Mucosa of descending colon (tissue), 3 donors: ENCODE results near the gene FAM149A. TPM values are rescaled to one million over a fixed set of nuclear protein-coding genes. Genes with fewer than 3 reads are reported as not detected.

Experiments
- ATAC-seq: fragments of 200-7000 bp; cut with Tn5 transposase; one replicate; pipeline ENCODE4 v1.9.1; 2020; ENCODE audit warnings: mild to moderate bottlenecking, moderate library complexity
- DNase-seq, 3 donors: peaks; one replicate each; pipeline ENCODE4 v3.0.0-alpha.2; 2020
- H3K36me3 ChIP-seq: fragments of 200-600 bp; one replicate; pipeline ENCODE4 v1.8.0; 2021; ENCODE audit warnings: low read depth, mild to moderate bottlenecking
- H3K4me1 ChIP-seq: fragments of 200-600 bp; one replicate; pipeline ENCODE4 v1.8.0; 2021; ENCODE audit warnings: low read depth, mild to moderate bottlenecking
- H3K4me3 ChIP-seq: fragments of 200-600 bp; one replicate; pipeline ENCODE4 v1.8.0; 2021; ENCODE audit warnings: mild to moderate bottlenecking
- H3K9me3 ChIP-seq: fragments of 200-600 bp; one replicate; pipeline ENCODE4 v1.8.0; 2021; ENCODE audit warnings: mild to moderate bottlenecking
- CTCF ChIP-seq: fragments of 200-600 bp; IDR thresholded peaks from one replicate; pipeline ENCODE4 v1.8.0; 2022; ENCODE audit warnings: antibody characterized with exemption, mild to moderate bottlenecking
- intact Hi-C, 2 donors: fragments of 100-400 bp; cut with DNase I in 1 of 2; cut with micrococcal nuclease in 1 of 2; formaldehyde crosslinking; loops; one replicate each; pipeline versions ENCODE4 v1.11.0 to v1.11.1; 2022; cut with DNase I, micrococcal nuclease
- total RNA-seq, 3 donors: library from RNA; stranded (reverse); fragmentation: NEBNext Ultra II Directional in 2 of 3; extraction: Animal tissue kit (Norgen Biotek cat#: 25700) in 2 of 3; gene quantifications; one replicate each; pipeline versions ENCODE4 v1.2.1 to v1.2.4, GENCODE V29; 2021 to 2023
- donor health status: DM: no; HTN: no; CAD: no; lungs with moderate emphysema.
- donor health status: DM: no; HTN: no; CAD: no.
- donor health status: DM: no; HTN: yes; CAD: no.

The FAM149A gene
- total RNA-seq, 3 donors from 2014 or later: 13.6 to 18.4 (median 16.3) TPM

- Histone ChIP-seq H3K36me3 (no peaks in the 10 kb centered on the region), H3K4me1 (no peaks in the 10 kb centered on the region), H3K9me3 (no peaks in the 10 kb centered on the region), H3K4me3 (no peak overlapping the region)
- DNase-seq (no peak), ATAC-seq (no peak)
- intact Hi-C loops: no loop called here
- TF ChIP-seq CTCF: no peak
Measured at GRCh38 chr4:186170966-186171365, 66.5 kb downstream of the FAM149A start.

GRCh38 chr4:186172546-186172945, 68.0 kb downstream of the FAM149A start:
- DNase-seq (peak in 1 of 3 donors; percentile 29), ATAC-seq (peak; percentile 78)
- no peaks in the 10 kb centered on the region for H3K9me3 ChIP-seq
- intact Hi-C loops: no loop called here
- H3K4me3 ChIP-seq: no peak overlapping the region
- H3K36me3 ChIP-seq: no peaks in the 10 kb centered on the region
- H3K4me1 ChIP-seq: no peaks in the 10 kb centered on the region
- TF ChIP-seq CTCF: no peak

GRCh38 chr4:186188107-186188506, 83.6 kb downstream of the FAM149A start:
- Histone ChIP-seq H3K4me3 (no peak overlapping the region), H3K4me1 (peaks cover 10% of the 10 kb centered on the region), H3K9me3 (no peaks in the 10 kb centered on the region), H3K36me3 (no peaks in the 10 kb centered on the region)
- DNase-seq: no peak
- intact Hi-C loops: no loop called here
- TF ChIP-seq CTCF: no peak
- ATAC-seq: no peak

GRCh38 chr4:186189656-186190055, 85.2 kb downstream of the FAM149A start:
- H3K4me1 ChIP-seq: peaks cover 10% of the 10 kb centered on the region
- no peaks in the 10 kb centered on the region for H3K9me3 ChIP-seq
- no peak for ATAC-seq
- no peak for TF ChIP-seq CTCF
- H3K36me3 ChIP-seq: no peaks in the 10 kb centered on the region
- intact Hi-C loops: no loop called here
- no peak for DNase-seq
- no peak overlapping the region for H3K4me3 ChIP-seq

- Histone ChIP-seq H3K9me3 (no peaks in the 10 kb centered on the region), H3K4me1 (peaks cover 10% of the 10 kb centered on the region), H3K36me3 (no peaks in the 10 kb centered on the region), H3K4me3 (peak overlapping the region; percentile 79)
- TF ChIP-seq CTCF: no peak
- ATAC-seq: peak; percentile 56
- intact Hi-C loops: no loop called here
- peak in 2 of 3 donors; percentile 72 to 78 for DNase-seq
Measured at GRCh38 chr4:186190581-186191199, 86.2 kb downstream of the FAM149A start.
